HG03342 (cell line): Measurements from ENCODE around the gene FAM180A.
"Not testable (repeated sequence)": the region's sequence is repeated elsewhere in the genome, so short reads cannot be mapped to it uniquely, and the experiment has no call there.

Experiments
- ATAC-seq: cut with Tn5 transposase; IDR thresholded peaks from one replicate; pipeline ENCODE4 v1.9.1; 2021; ENCODE audit warnings: mild to moderate bottlenecking, moderate library complexity; ENCODE audit not compliant: unreplicated experiment

FAM180A gene

DNA sequence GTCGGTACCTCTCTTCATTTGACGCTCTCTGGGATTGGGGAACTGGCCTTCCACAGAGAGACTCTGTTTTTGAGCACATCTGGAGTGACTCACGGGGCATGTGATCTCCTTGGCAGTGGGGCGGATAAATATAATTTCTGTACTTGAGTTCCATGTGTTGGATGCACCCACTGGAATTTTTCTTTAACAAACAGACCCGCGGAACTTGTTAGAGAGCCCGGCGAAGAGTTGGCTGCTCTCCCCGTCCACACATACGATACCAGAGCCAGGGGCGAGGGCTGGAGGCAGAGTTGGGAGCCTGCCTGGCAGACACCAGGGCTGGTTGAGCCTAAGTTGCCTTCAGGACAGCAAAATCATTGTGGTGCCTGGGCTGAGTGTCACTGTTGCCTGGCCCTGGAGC is at the start of gene FAM180A:
Gene FAM180A, minus strand, starts transcription at position 44 of the 400 bp plus-strand sequence. CDS start 233 bp downstream, outside the sequence.
- no peak for ATAC-seq

DNA sequence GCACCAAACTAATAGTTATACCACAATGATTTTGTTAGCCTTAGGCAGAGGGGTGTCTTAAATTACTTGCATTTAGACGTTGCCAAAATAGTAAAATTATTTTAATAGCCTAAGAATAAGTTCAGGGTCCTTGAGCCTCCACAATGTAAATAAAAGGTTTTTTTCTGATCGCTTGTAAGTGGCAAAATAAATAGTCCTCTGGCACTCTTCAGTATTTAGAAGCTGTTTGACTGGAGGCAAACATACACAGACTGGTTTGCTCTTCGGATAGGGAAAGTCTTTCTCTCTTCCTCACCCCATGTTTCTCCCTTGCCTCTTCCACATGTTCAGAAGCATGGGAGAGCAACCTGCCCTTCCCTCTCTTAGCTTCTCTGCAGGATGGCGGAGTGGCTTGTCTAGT is 49.5 kb upstream of the FAM180A start:
- no peak for ATAC-seq

DNA sequence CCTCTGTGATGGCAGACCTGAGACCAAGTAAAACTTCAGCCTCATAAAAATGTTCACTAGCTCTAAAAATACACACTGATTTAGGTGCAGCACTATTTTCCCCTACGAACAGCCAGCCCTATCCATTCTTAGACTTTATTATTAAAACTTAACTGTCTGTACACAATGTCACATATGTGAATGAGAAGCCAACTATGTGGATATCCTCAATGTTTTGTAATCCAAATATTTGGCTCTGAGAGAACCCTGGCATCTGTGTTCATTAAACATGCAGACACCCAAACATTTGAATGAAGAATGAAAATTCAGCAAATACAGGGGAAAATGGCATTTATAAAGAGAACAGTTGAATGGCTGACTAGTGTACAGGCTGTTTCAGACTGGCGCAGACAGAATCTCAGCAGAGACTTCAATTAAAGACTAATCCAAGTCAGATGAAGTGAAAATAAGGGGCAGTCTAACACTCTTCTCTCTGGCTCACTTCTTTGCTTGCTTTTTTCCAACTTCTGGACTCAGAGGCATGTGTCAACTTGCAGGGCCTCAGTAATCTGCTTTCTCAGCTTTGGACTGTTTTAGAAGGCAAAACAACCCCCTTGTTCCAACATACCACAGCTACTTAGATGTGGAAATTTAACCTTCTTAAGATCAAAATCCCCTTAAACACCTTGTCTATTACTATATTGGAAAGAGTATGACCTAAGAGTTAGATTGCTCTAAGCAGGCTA is 47.4 kb upstream of the FAM180A start:
- no peak for ATAC-seq

DNA sequence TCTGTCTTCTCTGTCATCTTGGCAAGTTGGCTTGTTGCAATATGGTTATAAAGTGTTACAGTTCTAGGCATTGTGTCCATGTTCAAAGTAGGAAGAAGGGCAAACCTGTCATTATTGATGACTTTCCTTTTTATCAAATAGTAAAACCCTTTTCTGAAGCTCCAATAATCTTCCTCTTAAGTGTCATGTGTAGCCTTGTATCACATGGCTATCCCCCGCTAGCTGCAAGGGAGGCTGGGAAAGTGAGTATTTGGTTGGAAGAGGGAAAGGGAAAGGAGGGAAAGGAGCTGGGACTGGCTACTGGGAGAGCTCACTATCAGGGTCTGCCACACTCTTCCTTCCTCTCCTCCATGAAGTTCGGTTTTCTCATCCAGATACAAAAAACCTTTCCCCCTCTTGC is 45.2 kb upstream of the FAM180A start:
- no peak for ATAC-seq

DNA sequence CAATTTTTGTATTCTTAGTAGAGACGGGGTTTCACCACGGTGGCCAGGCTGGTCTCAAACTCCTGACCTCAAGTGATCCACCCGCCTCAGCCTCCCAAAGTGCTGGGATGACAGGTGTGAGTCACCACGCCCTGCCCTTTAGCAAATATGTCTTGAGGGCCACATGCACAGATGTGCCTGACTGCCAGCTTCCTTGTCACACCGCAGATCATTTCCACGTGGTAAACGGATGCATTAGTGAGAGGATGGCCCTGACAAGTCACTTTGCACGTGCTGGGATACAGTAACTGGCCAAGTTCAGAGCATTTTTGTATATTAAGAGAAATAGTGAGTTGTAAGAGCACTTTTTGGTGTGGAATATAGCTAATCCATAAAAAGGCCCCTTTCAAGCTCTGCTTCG is 44.3 kb upstream of the FAM180A start:
- no peak for ATAC-seq

DNA sequence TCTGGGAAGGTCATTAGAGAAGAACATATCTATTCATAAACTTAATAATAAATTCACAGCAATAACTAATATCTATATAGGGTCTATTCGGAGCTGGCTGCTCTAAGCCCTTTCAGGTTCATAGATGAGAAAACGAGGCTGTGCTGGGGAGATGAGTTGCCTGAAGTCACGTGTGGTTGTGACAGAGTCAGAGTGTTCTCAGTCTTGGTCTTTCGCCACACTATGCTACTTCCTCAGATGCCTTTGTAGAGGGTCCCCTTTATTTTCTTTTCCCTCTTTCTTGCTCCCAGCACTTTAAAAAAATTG is 43.7 kb upstream of the FAM180A start:
- ATAC-seq: no peak

DNA sequence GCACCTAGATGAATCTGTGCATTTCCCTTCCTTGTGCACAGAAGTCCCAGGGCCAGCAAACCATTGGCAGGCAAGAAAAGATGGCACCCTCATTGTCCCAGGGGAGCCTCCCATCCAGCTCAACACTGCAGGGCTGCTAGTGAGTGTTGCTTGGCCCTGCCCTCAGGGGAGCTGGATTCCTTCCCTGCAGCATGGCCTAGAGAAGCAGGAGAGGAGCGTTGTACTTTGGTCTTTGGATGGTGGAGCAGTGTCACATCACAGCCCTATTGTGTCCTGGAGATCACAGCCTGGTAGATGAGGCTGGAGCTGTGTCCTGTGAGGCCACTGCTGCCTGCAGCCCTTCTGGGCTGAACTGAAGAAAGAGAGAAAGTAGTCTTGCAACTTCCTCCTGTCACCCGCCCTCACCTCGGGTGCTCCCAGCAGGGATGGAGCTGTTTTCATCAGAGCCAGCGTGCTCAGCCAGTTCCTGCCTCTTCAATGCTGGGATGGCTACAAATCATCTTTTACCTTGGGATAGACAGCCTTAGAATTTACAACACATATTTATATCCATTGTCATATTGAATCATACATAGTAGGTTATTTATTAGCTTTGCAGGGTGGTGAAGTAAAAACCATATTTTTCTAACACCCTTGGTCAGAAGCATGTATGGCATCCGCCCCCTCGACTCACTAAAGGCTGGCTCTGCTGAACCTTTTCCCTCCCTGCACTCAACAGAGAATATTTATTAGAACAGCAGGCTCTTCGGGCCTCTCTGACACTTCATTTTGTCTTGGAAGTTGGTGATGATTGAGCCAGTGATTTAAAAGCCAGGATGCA is 43.1 kb upstream of the FAM180A start:
- ATAC-seq: no peak

DNA sequence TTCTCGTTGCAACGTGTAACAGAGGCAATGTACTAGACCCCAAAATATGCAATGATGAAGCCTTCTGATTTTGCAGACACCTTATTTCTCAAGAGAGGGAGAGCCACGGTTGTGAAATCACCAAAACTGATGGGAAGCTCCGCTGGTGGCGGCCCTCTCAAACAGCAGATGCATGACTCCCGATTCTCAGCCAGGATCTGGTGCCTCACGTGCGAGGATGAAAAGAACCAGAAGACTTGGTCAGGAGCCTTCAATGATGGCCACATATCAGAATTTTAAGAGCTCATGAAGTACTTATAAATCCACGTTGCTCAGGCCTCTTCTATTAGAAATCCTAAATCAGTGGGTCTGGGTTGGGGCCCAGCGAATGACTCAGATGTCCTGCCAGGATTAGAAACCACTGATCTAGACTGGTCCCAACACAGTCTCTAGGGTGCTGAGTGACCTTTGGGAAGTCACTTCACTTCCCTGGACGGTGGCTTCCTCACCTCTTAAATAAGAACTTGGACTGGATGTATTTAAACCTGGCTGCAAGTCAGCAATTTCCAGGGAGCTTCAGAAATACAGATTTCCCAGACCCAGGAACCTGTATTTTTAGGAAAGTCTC is 41.9 kb upstream of the FAM180A start:
- ATAC-seq: no peak

DNA sequence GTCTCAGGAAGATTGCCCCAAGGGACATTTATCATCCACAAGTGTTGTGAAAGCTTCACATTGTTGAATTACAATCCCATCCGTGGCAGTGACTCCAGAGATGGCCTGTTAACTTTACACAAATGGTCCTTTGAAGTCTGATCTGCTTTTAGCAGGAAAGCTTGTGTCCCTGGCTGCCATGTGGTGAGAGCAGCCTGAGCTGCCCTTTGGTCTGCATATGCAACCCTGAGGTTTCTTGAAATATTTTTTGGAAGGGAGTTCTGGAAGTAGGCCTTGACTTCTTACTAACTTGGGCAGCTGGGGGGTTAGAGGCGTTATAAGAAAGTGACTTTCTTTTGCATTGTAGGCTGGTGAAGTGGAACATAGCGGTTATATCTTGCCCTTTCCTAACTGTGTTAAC is 41.3 kb upstream of the FAM180A start:
- ATAC-seq: no peak

DNA sequence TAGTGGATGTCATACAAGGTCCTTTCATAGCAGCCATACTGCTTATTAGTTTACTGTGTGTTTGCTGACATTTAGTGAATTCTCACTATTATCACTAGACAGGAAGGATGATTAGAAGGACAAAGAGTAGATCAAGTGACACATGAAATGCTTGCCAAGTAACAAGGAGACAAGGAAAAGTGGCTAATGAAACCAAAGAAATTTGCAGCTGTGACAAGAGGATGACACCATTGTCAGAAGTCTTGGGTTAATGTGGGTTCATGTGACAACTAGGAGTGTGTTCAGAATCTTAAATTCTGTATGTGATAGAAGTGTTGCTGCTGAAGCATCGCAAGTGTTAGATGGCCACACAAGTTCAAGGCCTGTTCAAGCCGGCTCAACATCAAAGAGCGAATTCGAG is 40.8 kb upstream of the FAM180A start:
- ATAC-seq: no peak

DNA sequence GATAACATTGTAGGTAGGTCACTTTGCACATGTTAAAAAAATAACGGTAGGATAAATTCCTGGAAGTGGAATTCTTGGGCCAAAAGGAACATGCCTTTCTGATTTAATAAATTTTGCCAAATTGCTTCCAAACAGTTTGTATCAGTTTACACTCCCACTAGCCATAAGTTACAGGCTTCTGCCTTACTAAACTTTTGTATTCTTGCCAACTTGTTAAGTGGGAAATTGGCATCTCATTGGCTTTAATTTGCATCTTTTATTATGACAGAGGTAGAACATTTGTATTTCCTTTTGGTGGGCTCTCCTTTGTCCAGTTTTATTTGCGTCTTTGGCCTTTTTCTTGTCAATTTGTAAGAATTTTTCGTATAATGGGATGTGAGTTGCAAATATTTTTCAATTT is 38.3 kb upstream of the FAM180A start:
- no peak for ATAC-seq

DNA sequence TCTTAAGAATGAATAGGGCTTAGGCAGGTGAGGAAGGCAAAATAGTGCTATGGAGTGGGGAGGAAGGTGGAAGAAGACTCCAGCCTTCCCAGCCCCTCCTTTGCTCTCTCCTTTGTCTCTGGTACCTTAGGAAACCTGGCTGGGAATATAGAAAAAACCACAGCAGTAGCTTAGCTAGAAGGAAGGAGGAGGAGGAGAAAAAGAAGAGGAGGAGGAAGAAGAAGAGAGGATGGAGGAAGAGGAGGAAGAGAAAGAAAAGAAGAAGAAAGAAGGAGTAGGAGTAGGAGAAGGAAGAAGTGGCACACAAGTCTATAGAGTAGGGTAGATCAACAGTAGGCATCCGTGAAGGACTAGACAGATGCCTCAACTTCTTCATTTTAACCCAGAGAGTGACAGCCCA is 36.5 kb upstream of the FAM180A start:
- ATAC-seq: no peak

DNA sequence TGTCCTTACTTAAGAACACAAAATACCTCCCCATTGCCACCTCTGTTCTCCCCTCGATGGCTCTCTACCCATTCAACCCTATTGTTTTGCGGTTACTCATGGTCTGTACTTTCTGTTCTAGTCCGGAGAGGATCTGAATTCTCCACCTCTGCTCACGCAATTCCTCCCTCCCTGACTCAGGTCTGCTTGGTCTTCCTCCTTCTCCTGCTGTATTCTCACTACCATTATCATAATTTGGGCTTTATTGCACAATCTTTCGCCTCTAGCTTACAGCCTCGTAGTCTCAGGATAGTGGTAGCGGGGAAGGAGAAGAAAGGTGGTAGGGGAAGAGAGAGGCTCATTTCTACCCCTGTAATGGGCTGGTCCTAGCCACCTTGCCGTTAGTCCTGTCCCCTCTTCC is 35.4 kb upstream of the FAM180A start:
- no peak for ATAC-seq

DNA sequence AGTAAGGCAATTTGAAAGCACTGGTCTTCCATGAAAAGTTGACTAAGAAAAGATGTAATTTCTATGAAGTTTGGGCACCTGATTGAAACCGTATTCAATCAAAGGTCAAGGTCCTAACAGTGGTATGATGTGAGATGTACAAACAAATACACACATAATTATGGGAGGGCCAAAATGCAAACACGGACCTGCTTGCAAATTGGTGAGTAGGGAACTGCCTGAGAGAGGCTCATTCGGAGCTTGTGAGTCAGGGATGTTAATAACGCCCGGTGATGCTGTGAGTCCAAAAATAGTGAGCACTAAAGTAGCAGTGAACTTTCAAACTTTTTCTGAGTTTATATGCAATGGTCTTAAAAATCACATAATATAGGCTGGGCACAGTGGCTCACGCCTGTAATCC is 34.2 kb upstream of the FAM180A start:
- no peak for ATAC-seq

DNA sequence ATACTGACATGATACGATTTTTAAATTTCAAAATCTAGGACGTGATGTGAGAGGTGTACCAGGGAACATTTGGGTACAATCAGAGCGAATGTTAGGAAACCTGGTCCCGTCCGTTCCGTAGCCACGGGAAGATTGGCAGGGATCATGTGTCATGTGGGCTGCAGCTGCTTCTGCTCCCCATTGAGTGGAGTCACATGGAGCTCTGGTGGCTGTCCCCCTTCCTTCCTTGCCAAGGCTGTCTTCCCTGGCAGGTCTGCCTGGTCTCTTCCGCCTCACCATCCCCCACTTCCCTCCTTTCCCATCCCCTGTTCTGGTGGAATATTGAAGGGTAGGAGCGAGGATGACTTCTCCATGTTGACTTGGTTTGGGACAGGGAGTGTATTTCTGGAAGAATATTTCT is 33.8 kb upstream of the FAM180A start:
- no peak for ATAC-seq

DNA sequence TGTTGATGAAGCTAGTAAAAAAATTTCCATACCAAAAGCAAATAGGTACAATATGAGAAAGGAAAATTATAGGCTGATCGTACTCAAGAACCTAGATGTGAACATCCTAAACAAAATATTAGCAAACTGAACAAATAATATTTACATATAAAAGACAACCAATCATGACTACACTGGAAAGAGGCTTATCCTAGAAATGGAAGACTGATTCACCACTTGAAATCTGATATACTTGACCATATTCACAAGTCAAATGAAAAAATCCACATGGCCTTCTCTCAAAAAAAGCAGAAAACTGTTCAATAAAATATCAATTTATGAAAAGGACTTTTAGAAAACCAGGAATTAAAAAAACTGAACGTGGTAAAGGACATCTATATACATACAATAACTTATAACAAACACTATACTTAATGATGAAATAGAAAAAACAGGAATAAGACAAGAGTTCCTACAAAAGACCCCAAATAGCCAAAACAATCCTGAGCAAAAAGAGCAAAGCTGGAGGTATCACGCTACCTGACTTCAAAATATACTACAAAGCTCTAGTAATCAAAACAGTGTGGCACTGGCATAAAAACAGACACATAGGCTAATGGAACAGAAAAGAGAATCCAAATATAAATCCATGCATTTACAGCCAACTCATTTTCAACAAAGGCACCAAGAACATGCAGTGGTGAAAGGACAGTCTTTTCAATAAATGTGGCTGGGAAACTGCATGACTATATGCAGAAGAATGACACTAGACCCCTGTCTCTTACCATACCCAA is 29.2 kb upstream of the FAM180A start:
- ATAC-seq: no peak

DNA sequence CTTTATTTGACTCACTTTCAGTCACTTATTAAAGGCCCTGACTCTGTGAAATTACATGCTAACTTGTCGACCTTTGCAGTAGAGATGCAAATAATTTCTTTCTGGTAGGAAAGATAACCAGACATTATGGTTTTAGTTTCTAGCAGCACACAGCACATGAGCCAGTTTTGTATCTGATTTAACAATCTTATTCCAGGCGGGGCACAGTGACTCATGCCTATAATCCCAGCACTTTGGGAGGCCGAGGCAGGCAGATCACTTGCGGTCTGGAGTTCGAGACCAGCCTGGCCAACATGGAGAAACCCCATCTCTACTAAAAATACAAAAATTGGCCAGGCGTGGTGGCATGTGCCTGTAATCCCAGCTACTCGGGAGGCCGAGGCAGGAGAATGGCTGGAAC is 27.3 kb upstream of the FAM180A start:
- ATAC-seq: not testable (repeated sequence)

DNA sequence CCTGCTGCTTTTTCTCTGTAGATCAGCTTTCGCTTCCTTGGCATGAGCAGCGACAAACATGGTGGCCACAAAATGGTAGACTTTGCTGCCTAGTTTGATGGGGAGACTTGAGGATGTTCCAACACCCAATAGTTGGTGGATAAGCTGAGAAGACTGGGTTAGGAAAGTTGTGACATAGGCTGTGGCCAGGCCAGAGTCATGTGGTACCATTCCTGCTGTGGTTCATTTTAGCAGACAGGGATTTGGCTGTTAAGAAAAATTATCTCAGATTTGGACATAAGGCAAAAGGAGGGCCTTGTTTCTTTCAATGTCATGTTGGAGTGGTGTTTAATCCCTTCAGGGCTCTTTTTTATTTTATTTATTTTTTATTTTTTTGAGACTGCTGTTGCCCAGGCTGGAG is 26.6 kb upstream of the FAM180A start:
- ATAC-seq: no peak

DNA sequence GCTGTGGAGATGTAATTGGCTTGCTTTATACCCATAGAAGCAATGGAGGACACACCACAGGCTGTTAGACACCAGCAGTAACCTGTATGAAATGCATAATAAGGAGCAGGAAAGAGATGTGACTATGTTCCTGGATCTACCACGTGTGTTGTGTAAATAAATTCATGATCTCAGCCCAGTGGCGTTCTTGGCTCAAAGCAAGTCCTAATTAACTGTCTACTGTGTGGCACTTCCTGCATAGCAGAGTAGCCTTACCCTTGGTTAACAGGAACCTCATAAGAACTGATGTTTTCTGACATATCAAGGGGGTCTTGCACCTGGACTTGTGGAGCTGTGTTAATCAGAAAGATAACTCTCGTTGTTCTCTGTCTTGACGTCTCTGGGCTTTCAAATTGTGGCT is 25.7 kb upstream of the FAM180A start:
- no peak for ATAC-seq

DNA sequence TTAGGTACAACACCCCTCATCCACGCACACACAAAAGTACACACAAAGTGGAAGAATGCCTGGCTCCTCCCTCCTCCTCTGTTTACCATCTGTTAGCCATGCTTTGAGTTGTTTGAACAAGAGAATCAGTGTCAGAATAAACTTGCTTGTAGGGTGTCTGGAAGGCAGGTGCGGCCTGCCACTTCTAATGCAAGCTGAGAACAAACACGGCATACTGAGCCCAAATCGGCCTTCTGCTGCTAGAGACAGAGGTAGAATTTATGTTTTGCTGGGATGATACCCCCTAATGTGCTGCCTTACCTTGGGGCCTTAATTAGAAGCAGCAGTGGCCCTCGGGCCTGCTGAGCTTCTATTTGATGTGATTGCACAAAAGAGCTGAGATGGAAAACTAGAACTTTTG is 24.9 kb upstream of the FAM180A start:
- ATAC-seq: no peak

DNA sequence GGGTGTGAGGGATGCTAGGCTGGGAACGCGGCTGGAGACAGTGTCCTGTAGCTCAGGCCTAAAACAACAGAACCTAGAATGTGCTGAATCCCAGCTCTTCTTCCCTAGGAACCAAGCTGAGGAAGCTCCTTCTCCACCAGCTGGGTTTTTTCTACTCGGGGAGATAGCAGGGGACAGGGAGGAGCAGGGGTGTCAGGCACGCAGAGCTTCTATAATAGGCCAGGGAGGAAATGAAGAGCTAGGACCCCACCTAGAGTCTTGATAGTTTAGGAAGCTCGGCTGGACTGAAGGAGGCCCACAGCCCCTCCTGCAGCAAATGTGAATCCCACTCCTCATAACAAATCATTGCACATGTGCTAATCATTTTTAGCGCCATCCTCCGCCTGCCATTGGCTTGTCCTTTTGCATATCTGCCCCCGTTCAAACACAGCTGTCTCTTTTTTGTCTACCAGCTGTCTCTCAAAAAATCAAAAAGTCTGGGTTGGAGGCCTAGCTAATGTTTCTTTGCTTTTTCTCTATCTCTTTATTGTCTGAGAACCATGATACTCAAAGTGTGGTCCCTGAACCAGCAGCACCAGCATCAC is 24.1 kb upstream of the FAM180A start:
- ATAC-seq: no peak
